Stomach smooth muscle (tissue), 2 donors: ENCODE measurements around the gene MYPOP.
"Not testable (repeated sequence)": the region's sequence is repeated elsewhere in the genome, so short reads cannot be mapped to it uniquely, and the experiment has no call there.

Experiments
- H3K27ac ChIP-seq: one replicate; pipeline ENCODE4 v1.7.0; 2013; ENCODE audit warnings: mild to moderate bottlenecking, low read length, inconsistent platforms
- H3K27me3 ChIP-seq, 2 donors: one replicate each; pipeline ENCODE4 v1.7.0; 2013; ENCODE audit warnings: low read length in 2 of 2; ENCODE audit not compliant: insufficient read depth in 2 of 2, control insufficient read depth in 1 of 2
- H3K36me3 ChIP-seq, 2 donors: one replicate each; pipeline ENCODE4 v1.7.0; 2013; ENCODE audit warnings: low read length in 2 of 2; ENCODE audit not compliant: control insufficient read depth in 2 of 2, insufficient read depth in 2 of 2
- H3K4me1 ChIP-seq: one replicate; pipeline ENCODE4 v1.7.0; 2013; ENCODE audit warnings: low read length; ENCODE audit not compliant: control insufficient read depth, insufficient read depth
- H3K4me3 ChIP-seq, 2 donors: one replicate each; pipeline ENCODE4 v1.7.0; 2013; ENCODE audit warnings: low read length in 2 of 2
- H3K9ac ChIP-seq, 2 donors: one replicate each; pipeline ENCODE4 v1.7.0; 2013; ENCODE audit warnings: low read length in 2 of 2, mild to moderate bottlenecking in 1 of 2
- H3K9me3 ChIP-seq, 2 donors: one replicate each; pipeline ENCODE4 v1.7.0; 2013; ENCODE audit warnings: low read length in 2 of 2; ENCODE audit not compliant: control insufficient read depth in 2 of 2
- donor health status: healthy.
- donor health status: Pancreatic carcinoma.

MYPOP gene

DNA sequence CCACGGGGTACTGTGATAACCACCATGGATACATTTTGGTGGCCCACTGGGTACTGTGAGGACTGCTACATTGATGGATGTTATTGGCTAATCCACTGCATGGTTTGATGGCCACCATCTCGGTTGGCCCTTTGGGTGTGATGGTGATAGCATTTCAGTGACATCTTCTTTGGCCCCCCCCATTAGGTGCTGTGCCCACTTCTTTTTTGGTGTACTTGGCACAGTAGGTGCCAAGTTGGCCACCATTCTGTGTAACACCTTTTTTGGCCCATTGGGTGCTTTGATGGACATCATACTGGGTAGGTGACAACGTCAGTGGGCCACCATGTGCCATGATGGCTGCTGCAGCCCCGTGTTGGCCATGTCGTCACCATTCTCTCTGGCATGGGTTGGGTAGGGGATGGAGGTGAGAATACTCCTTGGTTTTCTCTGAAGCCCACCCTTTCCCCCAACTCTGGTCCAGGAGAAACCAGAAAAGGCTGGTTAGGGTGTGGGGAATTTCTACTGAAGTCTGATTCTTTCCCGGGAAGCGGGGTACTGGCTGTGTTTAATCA lies 29.1 kb downstream of the MYPOP start:
- H3K9me3 ChIP-seq, result no peaks in the 10 kb centered on the region
- H3K9ac ChIP-seq, result no peak overlapping the region
- no peaks in the 10 kb centered on the region for H3K36me3 ChIP-seq
- H3K27ac ChIP-seq, result no peak overlapping the region
- peaks cover 6% of the 10 kb centered on the region for H3K4me1 ChIP-seq
- no peak overlapping the region for H3K4me3 ChIP-seq
- H3K27me3 ChIP-seq, result peaks cover 5 to 8% of the 10 kb centered on the region in 2 donors

GRCh38 chr19:45872095-45872919 lies 30.1 kb downstream of the MYPOP start:
- Histone ChIP-seq H3K27me3 (peaks cover 0 to 5% of the 10 kb centered on the region in 2 donors), H3K36me3 (no peaks in the 10 kb centered on the region), H3K4me1 (peaks cover 6% of the 10 kb centered on the region), H3K27ac (no peak overlapping the region), H3K4me3 (no peak overlapping the region), H3K9ac (no peak overlapping the region), H3K9me3 (no peaks in the 10 kb centered on the region)

- Histone ChIP-seq H3K9me3 (no peaks in the 10 kb centered on the region), H3K36me3 (no peaks in the 10 kb centered on the region), H3K4me1 (no peaks in the 10 kb centered on the region), H3K27ac (no peak overlapping the region), H3K27me3 (peaks cover 0 to under 1% of the 10 kb centered on the region in 2 donors), H3K9ac (no peak overlapping the region), H3K4me3 (no peak overlapping the region)
Measured at GRCh38 chr19:45870798-45871197, 31.6 kb downstream of the MYPOP start.

DNA sequence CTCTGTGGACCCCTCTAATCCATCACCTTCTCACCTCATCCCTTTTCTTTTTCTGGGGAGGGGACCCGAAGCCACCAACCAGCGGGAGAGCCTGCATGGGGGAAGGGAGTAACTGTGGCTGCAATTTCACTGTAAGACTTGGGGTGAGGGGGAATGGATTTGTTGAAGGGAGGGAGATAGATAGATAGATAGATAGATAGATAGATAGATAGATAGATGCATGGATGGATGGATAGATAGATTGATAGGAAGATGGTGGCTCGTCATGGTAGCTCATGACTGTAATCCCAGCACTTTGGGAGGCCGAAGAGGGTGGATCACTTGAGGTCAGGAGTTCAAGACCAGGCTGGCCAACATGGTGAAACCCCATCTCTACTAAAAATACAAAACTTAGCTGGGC lies 35.2 kb downstream of the MYPOP start:
- H3K27me3 ChIP-seq, result peaks cover 18 to 24% of the 10 kb centered on the region in 2 donors
- not testable (repeated sequence) for H3K4me1 ChIP-seq, H3K4me3 ChIP-seq, H3K9me3 ChIP-seq, H3K36me3 ChIP-seq, H3K9ac ChIP-seq, H3K27ac ChIP-seq

- peaks cover 18 to 24% of the 10 kb centered on the region in 2 donors for H3K27me3 ChIP-seq
- H3K27ac ChIP-seq, result no peak overlapping the region
- no peaks in the 10 kb centered on the region for H3K9me3 ChIP-seq
- H3K36me3 ChIP-seq, result no peaks in the 10 kb centered on the region
- H3K9ac ChIP-seq, result no peak overlapping the region
- H3K4me1 ChIP-seq, result peaks cover 11% of the 10 kb centered on the region
- H3K4me3 ChIP-seq, result no peak overlapping the region
Measured at GRCh38 chr19:45866400-45867176, 35.8 kb downstream of the MYPOP start.

- Histone ChIP-seq H3K27ac (no peak overlapping the region), H3K27me3 (peaks cover 18 to 24% of the 10 kb centered on the region in 2 donors), H3K4me1 (peaks cover 11% of the 10 kb centered on the region), H3K9ac (no peak overlapping the region), H3K4me3 (no peak overlapping the region), H3K9me3 (no peaks in the 10 kb centered on the region), H3K36me3 (no peaks in the 10 kb centered on the region)
Measured at GRCh38 chr19:45865269-45865948, 37.0 kb downstream of the MYPOP start.

GRCh38 chr19:45864629-45865082 lies 37.8 kb downstream of the MYPOP start:
- Histone ChIP-seq H3K9me3 (no peaks in the 10 kb centered on the region), H3K4me3 (peak overlapping the region in 1 of 2 donors; percentile 49), H3K9ac (no peak overlapping the region), H3K4me1 (peaks cover 11% of the 10 kb centered on the region), H3K36me3 (no peaks in the 10 kb centered on the region), H3K27me3 (peaks cover 18 to 24% of the 10 kb centered on the region in 2 donors), H3K27ac (no peak overlapping the region)

DNA sequence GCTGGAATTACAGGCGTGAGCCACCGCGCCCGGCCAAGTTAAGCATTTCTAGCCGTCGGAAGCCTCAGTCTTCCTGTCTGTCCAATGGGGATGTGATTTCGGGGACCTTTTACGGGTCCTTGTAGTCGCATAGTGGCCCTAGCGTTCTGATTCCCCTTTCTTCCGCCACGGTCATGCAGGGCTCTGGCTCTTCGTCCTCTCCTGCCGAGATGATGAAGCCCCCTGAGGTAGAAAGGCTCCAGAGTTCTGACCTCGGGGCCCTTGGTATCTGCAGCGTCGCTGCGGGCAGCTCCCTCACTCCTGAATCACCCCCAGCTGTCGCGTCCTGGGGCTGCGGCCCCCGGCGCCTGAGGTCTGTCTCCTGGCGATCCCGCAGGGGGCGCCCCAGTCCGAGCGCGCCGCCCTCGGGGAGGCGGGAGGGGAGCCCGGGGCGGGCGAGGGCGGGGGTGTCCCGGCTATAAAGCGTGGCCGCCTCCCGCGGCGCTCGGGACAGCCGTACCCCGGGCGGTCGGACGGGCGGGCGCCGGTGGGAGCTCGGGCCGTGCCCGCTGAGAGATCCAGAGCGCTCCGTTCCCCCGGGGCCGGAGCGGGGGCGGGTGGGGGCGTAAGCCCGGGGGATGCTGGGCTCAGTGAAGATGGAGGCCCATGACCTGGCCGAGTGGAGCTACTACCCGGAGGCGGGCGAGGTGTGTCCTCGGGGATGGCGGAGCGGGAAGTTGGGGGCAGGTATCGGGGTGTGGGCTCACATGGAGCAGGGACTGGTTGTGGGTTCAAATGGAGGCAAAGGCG lies 38.4 kb downstream of the MYPOP start, which contains the start of gene FOXA3:
Gene FOXA3 (plus strand): TSS at position 487 of the 789 bp plus-strand sequence. CDS start 131 bp downstream, at position 618.
- Histone ChIP-seq H3K9ac (no peak within 1 kb of the TSS), H3K4me3 (peak within 1 kb of the TSS; percentile 59 to 98), H3K4me1 (peaks cover 11% of the 10 kb centered on the region), H3K9me3 (no peaks in the 10 kb centered on the region), H3K27ac (no peak within 1 kb of the TSS), H3K27me3 (peaks cover 18 to 24% of the 10 kb centered on the region in 2 donors), H3K36me3 (peaks cover 0 to 2% of the 10 kb centered on the region in 2 donors)

- H3K27ac ChIP-seq, result no peak overlapping the region
- H3K4me1 ChIP-seq, result peaks cover 11% of the 10 kb centered on the region
- no peak overlapping the region for H3K9ac ChIP-seq
- peaks cover 2 to 3% of the 10 kb centered on the region in 2 donors for H3K36me3 ChIP-seq
- H3K4me3 ChIP-seq, result peak overlapping the region; percentile 59 to 98
- no peaks in the 10 kb centered on the region for H3K9me3 ChIP-seq
- peaks cover 18 to 24% of the 10 kb centered on the region in 2 donors for H3K27me3 ChIP-seq
Measured at GRCh38 chr19:45863335-45863839, 39.0 kb downstream of the MYPOP start.
